NCI-H1092 treated with DMSO at 0.1 percent for 48 hours (cell line): Measurements from ENCODE around the gene AGAP3.

Experiments used
- DNase-seq: peaks from one replicate; lab custom pipeline; 2025; lab: John Stamatoyannopoulos, UW

The AGAP3 gene

DNA sequence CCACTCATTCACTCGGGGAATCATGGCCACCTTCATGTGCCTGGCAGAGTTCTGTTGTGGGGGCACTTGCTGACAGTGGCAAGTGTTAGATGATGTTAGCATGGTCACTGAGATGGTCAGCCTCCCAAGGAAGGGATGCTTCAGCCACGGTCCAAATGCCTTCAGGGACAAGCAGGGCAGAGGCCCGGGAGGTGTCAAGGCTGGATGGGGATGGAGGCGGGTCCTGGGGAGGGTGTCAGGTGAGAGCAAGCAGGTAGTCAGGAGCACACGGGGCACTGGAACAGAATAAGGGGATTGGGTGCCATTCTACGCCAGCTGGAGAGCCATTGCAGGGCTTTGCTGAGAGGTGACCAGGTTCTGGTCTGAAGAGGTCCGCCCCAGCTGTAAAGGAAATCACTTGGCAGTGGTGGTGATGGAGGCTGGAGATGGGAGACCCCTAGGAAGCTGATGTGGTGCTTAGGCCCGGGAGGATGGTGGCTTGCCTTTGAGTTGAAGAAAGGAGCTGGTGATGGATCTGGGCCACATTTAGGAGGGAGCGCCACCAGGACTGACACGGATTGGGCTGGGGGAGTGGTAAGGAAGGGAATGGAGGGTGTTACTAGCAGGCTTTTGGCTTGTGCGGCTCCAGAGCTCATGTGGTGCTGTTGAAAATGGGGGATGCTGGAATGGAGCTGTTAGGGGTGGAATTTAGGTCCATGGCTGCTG, 24.1 kb downstream of the AGAP3 start:
- DNase-seq, result no peak

DNA sequence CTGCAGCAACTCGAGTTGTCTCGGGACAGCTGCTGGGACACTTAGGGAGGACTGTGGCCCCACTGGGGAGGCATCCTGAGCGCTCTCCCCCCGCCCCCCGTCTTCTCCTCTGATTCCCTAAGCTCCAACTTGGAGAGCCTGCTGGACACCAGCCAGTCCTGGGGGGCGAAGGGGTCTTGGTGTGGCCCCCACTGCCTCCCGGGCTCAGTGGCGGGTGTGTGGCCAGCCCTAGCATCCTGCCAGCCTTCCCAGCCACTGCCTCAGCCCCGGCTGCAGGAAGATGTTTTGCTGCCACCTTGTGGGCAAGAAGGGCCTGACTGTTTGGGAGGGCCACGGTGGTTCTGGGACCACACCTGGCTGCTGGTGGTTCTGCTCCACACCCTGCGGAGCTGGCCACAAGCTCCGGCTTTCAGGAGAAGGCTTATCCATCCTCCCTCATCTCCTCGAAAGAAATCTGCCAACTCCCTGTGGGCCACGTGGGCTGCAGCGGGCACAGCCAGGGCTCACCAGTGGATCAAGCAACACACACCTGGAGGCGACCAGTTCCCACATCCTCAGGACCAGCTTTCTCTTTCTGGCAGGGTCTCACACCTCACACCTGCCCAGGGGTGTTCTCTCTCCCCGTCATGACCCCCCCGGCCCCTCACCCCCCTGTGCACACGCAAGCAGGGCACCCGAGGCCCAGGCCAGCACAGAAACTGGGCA, 24.8 kb downstream of the AGAP3 start:
- DNase-seq, result peak; percentile 58

DNA sequence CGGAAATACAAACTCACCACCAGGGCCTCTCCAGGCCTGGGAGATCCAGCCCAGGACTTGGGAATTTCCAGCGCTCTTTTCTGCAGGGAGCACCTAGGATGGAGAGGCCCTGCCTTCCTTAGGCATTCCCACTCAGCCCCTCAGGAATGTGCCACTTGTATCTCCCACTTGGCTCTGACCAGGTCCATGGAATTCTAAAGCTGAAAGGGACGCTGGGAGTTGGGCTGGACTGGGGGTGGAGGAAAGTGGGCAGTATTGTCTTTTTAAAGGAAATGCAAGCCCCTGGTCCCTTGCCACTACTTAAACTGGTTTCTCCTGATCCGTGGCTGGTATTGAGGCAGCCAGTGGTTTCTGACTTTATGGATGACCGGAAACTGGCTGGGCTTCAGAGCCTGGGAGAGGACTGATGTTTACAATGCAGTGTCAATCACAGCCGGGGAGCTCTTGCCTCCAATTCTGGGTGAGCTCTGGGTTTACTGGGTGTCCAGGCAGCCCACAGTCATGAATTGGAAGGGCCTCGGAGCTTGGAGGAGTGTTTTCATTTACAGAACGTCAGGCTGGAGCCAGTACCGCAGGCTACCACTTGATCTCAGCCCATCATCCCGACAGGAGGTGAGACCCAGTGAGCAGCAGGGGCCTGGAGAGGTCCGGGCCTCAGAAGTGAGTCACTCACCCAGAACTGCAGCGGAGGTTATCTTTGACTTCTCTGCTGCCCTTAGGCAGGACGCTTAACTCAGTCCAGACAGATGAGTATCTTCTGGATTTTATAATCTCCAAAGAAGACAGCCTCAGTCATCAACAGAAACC, 27.3 kb downstream of the AGAP3 start:
- DNase-seq, result no peak

DNA sequence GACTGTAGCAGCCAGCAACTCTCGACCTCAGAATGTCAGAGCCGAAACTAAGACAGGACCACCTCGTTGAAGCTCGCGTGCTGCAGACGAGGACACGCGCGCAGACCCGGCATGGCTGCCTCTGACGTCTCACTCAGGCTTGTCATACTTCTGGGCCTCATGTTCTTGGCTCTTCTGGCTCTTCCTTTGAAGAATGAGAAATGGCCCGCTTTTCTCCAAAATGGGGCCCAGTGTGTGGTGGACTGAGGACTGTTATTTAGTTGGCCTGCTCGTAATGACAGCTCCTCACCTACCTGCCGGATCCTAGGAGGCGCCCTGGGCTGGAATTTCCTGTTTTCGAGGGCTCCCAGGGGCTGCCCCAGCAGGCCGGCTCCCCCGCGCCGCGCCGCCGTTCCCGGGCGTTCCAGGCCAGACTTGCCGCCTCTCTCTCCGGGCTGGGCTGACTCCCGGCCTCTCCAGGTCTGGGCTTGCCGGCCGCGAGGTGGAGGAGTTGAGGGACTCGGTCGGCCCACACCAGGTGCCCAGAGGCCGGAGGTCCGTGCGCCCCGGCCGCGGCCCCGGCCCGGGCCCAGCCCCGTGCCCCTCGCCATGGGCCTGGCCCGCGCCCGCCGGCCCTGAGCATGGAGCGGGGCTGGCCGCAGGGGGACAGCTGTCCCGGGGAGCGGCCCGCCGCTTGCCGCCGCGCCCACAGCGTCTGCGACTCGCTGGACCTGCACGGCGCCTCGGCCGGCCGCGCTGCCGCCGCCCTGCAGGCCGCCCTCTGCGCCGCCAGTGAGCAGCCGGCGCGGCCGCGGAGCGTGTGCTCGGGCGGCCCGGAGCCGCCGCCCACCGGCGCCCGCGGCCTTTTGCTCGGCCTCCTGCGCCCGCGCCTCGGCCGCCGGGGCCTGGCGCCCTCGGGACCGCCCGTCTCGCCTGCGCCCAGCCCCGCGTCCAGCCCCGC, 28.1 kb downstream of the AGAP3 start:
- no peak for DNase-seq

DNA sequence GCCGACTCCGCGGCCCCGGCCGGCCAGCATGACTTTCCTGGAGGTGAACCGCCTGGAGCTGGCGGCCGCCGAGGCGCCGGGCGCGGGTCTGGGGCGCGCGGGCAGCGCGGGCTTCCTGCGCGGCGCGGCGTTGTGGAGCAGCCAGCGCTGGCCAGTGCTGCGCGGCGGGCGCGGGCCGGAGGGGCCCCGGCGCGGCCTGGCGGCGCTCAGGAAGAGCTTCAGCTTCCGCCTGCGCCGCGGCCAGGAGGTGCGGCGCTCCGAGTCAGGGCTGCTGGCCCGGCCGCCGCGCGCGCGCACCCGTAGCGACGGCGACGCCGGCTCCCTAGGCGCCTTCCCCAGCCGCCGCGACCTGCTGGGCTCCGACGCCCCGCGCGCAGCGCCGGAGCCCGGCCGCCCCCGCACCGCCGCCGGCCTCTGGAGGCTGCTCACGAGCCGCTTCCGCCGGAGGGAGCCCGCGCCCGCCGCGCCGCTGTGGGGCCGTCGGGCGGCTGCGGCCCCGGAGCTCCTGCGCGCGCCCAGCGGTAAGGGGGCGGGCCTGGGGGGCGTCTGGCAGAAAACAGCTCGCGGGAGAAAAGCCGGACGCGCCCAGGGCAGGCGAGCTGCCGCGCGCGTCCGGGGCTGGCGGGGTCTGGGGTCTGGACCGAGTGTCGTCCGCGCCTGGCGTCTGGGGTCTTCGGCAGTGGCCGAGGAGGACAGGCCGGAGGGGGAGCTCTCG, 29.0 kb downstream of the AGAP3 start:
- no peak for DNase-seq

DNA sequence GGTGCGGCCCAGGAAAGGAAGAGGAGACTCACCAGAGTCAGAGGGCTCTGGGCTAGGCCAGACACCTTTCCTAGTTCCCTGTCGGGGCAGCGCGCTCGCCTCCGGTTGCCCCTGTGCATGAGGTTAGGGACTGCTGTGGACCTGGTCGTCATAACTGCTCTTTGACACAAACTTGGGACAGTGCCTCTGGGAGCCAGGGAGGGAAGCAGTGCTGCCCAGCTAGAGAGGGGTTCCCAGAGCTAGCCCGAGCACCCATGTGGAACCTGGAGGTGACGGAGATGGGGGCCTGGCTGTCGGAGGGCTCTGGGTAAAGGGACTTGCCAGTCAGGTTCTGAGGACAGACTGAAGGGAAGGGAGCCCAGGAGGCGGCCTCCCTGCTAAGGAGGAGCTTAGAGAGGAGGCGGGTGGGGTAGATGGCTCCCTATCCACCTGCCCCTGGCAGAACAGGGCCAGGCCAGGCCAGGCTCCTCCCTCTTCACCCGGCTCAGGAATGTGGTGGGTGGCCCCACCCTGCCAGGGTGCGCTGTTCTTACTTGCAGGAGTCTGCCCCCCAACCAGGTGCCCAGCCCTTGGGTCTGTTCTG, 29.7 kb downstream of the AGAP3 start:
- no peak for DNase-seq

DNA sequence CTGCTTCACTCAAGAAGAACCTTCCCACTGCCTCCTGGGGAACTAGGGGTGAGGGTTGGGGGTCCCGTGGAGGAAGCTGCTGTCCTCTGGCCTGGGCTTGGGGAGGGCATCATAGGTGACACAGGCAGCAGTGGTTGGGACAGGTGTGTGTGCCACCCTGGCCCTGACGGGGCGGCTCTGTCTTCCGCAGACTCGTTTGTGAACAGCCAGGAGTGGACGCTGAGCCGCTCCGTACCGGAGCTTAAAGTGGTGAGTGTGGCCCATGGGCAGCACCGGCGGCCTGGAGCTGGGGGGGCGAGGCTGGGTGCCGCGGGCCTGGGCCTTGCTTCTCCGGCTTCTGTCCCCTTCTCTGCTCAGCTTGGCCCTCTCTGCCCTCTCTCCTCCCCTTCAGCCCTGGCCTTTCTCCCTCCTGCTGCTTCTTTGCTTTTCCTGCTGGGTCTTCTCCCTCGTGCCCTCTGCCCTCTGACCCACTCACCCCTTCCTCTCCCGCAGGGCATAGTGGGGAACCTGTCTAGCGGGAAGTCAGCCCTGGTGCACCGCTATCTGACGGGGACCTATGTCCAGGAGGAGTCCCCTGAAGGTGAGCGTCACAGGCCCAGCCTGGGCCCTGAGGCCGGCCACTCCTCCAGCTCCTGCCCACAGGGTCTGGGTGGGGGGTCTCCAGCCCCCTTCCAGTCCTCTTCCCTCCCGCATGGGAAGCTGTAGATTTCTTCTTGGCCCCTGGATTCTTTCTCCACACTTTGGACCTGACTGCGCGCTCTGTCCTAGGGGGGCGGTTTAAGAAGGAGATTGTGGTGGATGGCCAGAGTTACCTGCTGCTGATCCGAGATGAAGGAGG, 30.5 kb downstream of the AGAP3 start:
- DNase-seq, result no peak

DNA sequence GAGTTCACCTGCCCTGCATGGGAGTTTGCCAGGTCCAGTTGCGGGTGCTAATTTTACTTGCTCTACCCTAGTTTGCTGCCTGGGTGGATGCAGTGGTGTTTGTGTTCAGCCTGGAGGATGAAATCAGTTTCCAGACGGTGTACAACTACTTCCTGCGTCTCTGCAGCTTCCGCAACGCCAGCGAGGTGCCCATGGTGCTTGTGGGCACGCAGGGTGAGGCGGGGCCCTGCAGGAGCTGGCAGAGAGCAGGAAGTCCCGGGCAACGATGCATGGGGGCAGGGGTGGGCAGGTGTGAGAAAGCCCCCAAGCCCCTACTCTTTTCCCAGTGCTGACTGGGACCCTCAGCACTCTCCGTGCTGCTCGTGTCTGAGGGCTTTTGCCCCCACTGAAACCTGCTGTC, 31.3 kb downstream of the AGAP3 start:
- DNase-seq, result no peak

DNA sequence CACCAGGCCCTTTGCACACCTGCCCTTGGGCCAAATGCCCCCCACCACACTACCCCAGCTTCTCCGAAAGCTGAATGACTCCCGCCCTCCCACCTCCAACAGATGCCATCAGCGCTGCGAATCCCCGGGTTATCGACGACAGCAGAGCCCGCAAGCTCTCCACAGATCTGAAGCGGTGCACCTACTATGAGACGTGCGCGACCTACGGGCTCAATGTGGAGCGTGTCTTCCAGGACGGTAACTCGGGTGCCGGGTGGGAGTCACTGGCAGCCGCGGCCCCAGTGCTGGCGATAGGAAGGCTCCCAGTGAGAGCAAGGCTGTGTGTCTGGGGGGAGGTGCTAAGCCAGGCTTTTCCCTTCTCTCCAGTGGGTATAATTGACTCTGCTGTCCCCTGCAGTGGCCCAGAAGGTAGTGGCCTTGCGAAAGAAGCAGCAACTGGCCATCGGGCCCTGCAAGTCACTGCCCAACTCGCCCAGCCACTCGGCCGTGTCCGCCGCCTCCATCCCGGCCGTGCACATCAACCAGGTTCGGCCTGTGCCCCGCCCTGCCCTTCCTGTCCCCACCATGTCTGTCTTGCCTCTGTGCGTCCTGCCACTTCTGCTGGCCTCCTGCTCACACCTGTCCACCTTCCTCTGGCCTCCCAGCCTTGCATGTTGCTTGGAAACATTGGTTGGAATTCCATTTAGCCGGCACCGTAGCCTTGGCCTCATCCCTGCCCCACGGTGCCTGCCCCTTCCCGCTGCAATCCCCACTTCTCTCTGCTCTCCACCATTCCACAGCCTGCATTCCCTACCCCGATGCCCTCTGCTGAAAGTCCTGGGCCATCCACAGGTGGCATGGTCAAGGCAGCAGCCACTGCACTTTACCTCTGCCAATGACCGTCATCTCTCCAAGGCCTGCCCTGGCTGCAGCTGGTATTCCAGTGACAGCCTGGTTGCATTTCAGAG, 32.1 kb downstream of the AGAP3 start:
- no peak for DNase-seq

DNA sequence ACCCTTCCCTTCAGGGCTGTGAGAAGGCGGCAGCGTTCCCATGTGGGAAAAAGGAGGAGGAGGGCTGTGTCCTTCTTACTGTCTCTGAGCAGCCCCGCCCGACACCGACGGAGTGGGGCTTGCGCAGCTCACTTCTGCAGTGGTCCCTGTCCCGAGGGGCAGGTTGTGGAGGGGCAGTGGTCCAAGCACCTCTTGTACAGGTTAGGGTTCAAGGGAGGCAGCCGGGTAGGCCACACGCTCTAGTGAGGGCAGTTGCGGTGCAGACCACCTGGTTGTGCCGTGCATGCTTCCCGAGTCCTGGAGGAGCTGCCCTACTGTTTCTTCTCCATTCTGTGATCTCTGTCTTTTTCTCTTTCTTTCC, 32.8 kb downstream of the AGAP3 start:
- DNase-seq, result no peak

DNA sequence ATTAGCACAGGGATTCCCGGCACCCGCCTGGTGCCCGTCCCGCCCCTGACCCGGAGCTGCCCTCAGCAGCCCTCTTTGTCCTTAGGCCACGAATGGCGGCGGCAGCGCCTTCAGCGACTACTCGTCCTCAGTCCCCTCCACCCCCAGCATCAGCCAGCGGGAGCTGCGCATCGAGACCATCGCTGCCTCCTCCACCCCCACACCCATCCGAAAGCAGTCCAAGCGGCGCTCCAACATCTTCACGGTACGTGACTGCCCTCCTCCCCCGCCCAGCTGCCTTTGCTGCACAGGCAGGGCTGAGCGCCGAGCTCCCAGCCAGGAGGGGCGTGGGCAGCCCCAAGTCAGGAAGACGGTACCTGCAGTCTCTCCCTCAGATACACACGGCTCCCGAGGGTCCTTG, 33.6 kb downstream of the AGAP3 start:
- DNase-seq, result no peak

DNA sequence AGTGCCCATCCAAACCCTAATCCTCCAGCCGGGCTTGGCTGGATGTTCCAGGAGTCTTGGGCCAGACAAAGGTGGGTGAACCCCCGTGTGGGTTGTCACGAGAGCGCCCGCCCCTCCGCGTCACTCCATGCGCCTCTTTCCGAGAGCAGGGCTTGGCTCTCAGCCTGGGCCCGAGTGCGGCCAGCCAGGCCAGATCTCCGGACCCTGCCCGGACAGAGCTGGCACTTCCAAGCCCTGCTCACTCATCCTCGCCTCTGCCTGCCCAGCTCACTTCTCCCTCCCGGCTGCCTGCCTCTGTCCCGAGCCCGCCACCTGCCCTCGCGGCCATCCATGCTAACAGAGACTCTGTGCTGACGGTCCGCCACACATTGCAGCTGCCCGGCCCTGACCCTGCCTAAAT, 34.6 kb downstream of the AGAP3 start:
- DNase-seq, result no peak

DNA sequence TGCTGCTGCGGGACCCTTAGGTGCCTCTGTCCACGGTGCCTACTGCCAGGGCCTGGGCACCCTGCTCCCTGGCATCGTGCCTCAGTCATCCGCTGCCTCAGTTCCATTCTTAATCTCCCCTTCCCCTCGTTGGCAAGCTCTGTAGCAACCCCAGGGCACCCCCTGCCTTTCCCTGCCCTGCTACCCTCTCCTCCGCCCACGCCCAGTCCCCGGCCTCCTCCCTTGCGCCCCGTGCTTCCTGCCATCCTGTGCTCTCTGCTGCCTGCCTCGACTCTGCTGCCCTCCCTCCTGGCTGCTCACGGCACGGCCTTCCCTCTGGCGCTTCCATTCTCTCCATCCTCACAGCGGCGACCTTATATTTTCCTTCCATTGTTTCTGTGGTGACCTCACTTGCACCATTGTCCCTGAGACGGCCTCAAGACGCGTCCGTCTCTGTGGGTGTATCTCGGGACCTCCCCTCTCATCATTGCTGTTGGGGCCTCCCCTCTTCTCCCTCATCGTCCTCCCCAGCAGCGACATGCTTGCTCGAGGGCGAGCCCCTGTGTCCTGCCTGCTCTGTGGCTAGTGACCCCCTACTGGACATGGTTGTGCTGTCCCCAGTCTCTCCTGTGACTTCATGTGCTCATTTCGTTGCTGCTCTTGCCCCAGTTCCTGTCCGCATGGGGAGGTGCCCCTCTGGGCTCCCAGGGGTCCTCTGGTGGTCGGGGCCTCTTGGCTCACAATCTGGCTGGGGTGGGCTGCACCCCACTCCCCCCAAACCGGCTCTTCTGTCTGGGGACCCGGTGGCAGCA, 35.3 kb downstream of the AGAP3 start:
- DNase-seq, result no peak

DNA sequence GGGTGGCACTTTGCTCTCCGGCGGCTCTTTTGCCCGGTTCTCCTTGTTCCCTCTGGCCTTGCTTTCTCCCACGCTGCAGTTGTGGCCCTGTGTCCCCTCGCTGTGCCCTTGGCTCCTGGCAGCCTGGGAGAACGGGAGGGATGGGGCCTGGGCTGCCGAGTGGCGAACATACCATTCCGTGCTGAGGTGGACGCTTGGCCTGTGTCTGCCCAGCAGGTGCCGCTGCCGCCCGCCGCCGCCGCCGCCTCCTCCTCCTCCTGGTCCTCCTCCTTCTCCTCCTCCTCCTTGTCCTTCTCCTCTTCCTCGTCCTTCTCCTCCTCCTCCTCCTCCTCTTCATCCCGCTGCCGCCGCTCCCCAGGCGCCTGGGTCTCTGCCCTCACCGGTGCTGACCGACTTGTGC, 36.0 kb downstream of the AGAP3 start:
- DNase-seq, result no peak

DNA sequence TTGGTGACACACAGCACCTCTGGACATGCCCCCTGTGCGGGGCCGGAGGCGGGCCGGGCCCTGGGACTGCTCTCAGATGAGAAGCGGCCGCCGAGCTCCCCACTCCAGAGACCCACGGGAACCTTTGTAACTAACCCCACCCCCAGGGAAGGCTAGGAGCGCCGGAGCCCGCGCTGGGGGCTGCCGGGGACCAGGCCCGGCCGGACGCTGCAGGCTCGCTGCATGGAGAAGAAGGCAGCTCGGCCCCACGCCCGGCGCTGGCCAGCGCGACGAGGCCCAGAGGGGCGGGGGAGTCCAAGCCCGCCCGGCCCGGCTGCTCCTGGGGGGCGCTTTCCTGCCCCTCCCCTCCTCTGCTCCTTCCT, 36.5 kb downstream of the AGAP3 start:
- DNase-seq, result no peak

DNA sequence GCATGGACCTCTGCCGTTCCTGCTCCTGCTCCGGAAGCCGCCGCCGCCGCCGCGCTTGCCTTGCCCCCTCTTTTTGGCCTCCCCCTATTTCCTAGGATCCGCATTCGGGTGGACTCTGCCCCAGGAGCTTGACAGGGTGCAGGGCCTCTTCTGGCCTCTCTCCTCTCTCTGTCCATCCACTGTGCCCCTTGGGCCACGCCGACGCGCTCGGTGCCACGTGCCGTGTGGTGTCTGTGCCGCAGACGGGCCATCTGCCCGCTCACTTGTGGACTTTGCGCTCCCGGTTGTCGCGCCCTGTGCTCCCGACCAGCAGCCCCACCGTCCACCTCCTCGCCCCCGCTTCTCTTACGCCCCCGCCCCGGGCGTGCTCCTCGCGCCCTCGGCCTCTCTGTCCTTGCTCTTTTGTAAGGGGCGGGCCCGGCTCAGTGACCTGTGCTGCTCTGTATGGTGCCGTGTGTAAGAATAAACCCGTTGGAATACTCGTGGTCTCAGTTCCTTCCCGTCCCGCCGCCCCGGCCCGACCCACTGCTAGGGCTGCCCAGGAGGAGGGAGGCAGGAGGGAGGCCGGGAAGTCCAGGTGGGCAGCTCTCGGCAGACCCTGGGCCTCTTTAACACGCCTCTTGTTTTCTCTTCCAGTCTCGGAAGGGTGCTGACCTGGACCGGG, 37.0 kb downstream of the AGAP3 start:
- no peak for DNase-seq

DNA sequence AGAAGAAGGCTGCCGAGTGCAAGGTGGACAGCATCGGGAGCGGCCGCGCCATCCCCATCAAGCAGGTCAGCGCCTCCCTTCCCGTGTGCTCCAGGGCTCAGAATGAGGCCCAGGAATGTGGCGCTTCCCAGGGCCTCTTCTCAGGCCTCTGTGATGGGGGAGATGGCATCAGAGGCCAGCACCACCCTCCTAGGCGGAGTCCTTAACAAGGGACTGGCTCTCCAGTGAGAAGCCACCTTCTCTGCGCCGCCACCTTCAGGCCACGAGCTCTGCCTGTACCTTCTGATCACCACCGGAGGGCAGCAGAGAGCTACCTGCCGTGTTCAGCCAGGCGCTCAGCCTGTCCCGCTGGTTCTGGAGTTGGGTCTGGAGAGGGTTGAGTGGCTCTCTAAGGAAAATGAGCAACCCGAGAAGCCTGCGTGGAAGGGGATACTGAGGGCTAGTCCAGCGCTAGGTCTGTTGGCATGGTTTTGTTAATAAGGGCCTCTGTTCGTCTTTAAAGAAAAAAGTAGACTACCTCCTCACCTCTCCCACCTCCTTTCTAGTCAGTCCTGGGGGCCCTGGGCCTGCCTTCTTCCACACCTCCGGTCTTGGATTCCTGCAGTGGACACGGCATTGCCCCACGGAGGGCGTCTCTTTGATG, 37.7 kb downstream of the AGAP3 start:
- peak; percentile 82 for DNase-seq
